OCI-LY1 (cell line): Measurements from ENCODE around the gene DELE1.

Experiments used
- H2AFZ ChIP-seq: fragments of 200-600 bp; sonication (generic), shearing (Covaris generic); 2 replicates; pipeline ENCODE4 v1.6.0; 2014; ENCODE audit warnings: antibody characterized with exemption, mild to moderate bottlenecking, low read length
- H3F3A ChIP-seq: fragments of 200-600 bp; sonication (generic), shearing (Covaris generic); 2 replicates; pipeline ENCODE4 v1.6.0; 2014; ENCODE audit warnings: mild to moderate bottlenecking, antibody characterized with exemption, low read length, moderate library complexity; ENCODE audit not compliant: insufficient read depth
- H3K27ac ChIP-seq: fragments of 200-600 bp; sonication (generic); 2 replicates; pipeline ENCODE4 v1.5.1; 2014; ENCODE audit warnings: low read length, mixed run types, mild to moderate bottlenecking, low read depth; ENCODE audit not compliant: poor library complexity, severe bottlenecking
- H3K27me3 ChIP-seq: fragments of 200-600 bp; sonication (generic); 2 replicates; pipeline ENCODE4 v1.6.0; 2014; ENCODE audit warnings: antibody characterized with exemption, mild to moderate bottlenecking, low read length, moderate library complexity; ENCODE audit not compliant: insufficient read depth
- H3K36me3 ChIP-seq: fragments of 200-600 bp; sonication (generic); 2 replicates; pipeline ENCODE4 v1.6.1; 2014; ENCODE audit warnings: mild to moderate bottlenecking, antibody characterized with exemption, low read length, moderate library complexity, mixed read lengths; ENCODE audit not compliant: insufficient read depth
- H3K4me1 ChIP-seq: fragments of 200-600 bp; sonication (generic); 2 replicates; pipeline ENCODE4 v1.5.1; 2014; ENCODE audit warnings: mild to moderate bottlenecking, low read length, moderate library complexity; ENCODE audit not compliant: insufficient read depth, severe bottlenecking
- H3K4me2 ChIP-seq: fragments of 200-600 bp; sonication (generic), shearing (Covaris generic); 2 replicates; pipeline ENCODE4 v1.6.1; 2014; ENCODE audit warnings: low read length
- H3K4me3 ChIP-seq: fragments of 200-600 bp; sonication (generic); 2 replicates; pipeline ENCODE4 v1.5.1; 2014; ENCODE audit warnings: low read length, low read depth, mild to moderate bottlenecking, mixed read lengths; ENCODE audit not compliant: poor library complexity, severe bottlenecking
- H3K79me2 ChIP-seq: fragments of 200-600 bp; shearing (Covaris generic); 2 replicates; pipeline ENCODE4 v1.6.1; 2016; ENCODE audit warnings: mixed run types, low read length, mixed read lengths; ENCODE audit not compliant: insufficient read depth
- H3K9ac ChIP-seq: fragments of 200-600 bp; sonication (generic), shearing (Covaris generic); 2 replicates; pipeline ENCODE4 v1.6.1; 2014; ENCODE audit warnings: mild to moderate bottlenecking, low read length, mixed read lengths
- H3K9me2 ChIP-seq: fragments of 200-600 bp; sonication (generic), shearing (Covaris generic); 2 replicates; pipeline ENCODE4 v1.6.1; 2014; ENCODE audit warnings: low read depth, mild to moderate bottlenecking, low read length, mixed read lengths
- H3K9me3 ChIP-seq: fragments of 200-600 bp; shearing (Covaris generic); 2 replicates; pipeline ENCODE4 v1.6.1; 2014; ENCODE audit warnings: low read length, mixed read lengths
- H4K20me1 ChIP-seq: fragments of 200-600 bp; sonication (generic), shearing (Covaris generic); 2 replicates; pipeline ENCODE4 v1.6.0; 2016; ENCODE audit warnings: mild to moderate bottlenecking, low read length; ENCODE audit not compliant: insufficient read depth
- CTCF ChIP-seq: fragments of 200-600 bp; sonication (generic), shearing (Covaris generic); IDR thresholded peaks from 2 replicates; pipeline ENCODE4 v1.5.1; 2017; ENCODE audit warnings: mild to moderate bottlenecking, antibody characterized with exemption, low read length, moderate library complexity, mixed read lengths
- EZH2 ChIP-seq: fragments of 200-600 bp; sonication (generic), shearing (Covaris generic); IDR thresholded peaks from 2 replicates; pipeline ENCODE4 v1.8.0; 2017; ENCODE audit warnings: borderline replicate concordance, mixed run types, mild to moderate bottlenecking, antibody characterized with exemption, low read length, moderate library complexity, mixed read lengths

The DELE1 gene

GRCh38 chr5:141960449-141961323 is 37.0 kb downstream of the DELE1 start:
- no peak overlapping the region for H3K27ac ChIP-seq
- no peak overlapping the region for H3K4me3 ChIP-seq
- TF ChIP-seq CTCF (peak; percentile 86), EZH2 (no peak)

GRCh38 chr5:141961466-141961865 is 37.8 kb downstream of the DELE1 start:
- H3K27me3 ChIP-seq, result no peaks in the 10 kb centered on the region
- no peak overlapping the region for H3K4me2 ChIP-seq
- no peaks in the 10 kb centered on the region for H3K79me2 ChIP-seq
- no peak for TF ChIP-seq EZH2
- TF ChIP-seq CTCF, result no peak
- no peak overlapping the region; the same call in 1 of the 2 replicates for H3K9ac ChIP-seq
- no peaks in the 10 kb centered on the region for H4K20me1 ChIP-seq
- no peaks in the 10 kb centered on the region for H3K9me2 ChIP-seq
- peaks cover 12% of the 10 kb centered on the region for H3K4me1 ChIP-seq
- H3F3A ChIP-seq, result no peaks in the 10 kb centered on the region
- no peaks in the 10 kb centered on the region for H3K36me3 ChIP-seq
- no peak overlapping the region for H3K27ac ChIP-seq
- H3K4me3 ChIP-seq, result no peak overlapping the region
- no peaks in the 10 kb centered on the region for H3K9me3 ChIP-seq
- no peak overlapping the region; the same call in 1 of the 2 replicates for H2AFZ ChIP-seq

More at GRCh38 chr5:141960449-141961323, 37.0 kb downstream of the DELE1 start:
- no peaks in the 10 kb centered on the region for H3K9me2 ChIP-seq
- no peak overlapping the region; the same call in 1 of the 2 replicates for H3K9ac ChIP-seq
- no peaks in the 10 kb centered on the region for H3K27me3 ChIP-seq
- H4K20me1 ChIP-seq, result no peaks in the 10 kb centered on the region
- H3K9me3 ChIP-seq, result no peaks in the 10 kb centered on the region
- H3F3A ChIP-seq, result no peaks in the 10 kb centered on the region
- H3K4me2 ChIP-seq, result peak overlapping the region; percentile 47
- H3K36me3 ChIP-seq, result no peaks in the 10 kb centered on the region
- H3K79me2 ChIP-seq, result no peaks in the 10 kb centered on the region
- peak overlapping the region; percentile 35 for H2AFZ ChIP-seq
- peaks cover 12% of the 10 kb centered on the region for H3K4me1 ChIP-seq

GRCh38 chr5:141963701-141964100 is 40.0 kb downstream of the DELE1 start:
- no peak overlapping the region for H3K9ac ChIP-seq
- no peaks in the 10 kb centered on the region for H3K27me3 ChIP-seq
- no peak overlapping the region for H3K4me3 ChIP-seq
- H3K4me1 ChIP-seq, result peaks cover 29% of the 10 kb centered on the region
- H3F3A ChIP-seq, result no peaks in the 10 kb centered on the region
- no peaks in the 10 kb centered on the region for H4K20me1 ChIP-seq
- no peak overlapping the region for H3K27ac ChIP-seq
- H3K36me3 ChIP-seq, result no peaks in the 10 kb centered on the region
- TF ChIP-seq CTCF (no peak), EZH2 (no peak)
- H3K9me2 ChIP-seq, result no peaks in the 10 kb centered on the region
- H3K79me2 ChIP-seq, result no peaks in the 10 kb centered on the region
- H3K9me3 ChIP-seq, result no peaks in the 10 kb centered on the region
- H3K4me2 ChIP-seq, result no peak overlapping the region
- H2AFZ ChIP-seq, result no peak overlapping the region
